ENCODE measurements around the gene USP47. TPM values are rescaled to one million over a fixed set of nuclear protein-coding genes. Genes with fewer than 3 reads are reported as not detected.

Gene USP47
- total and polyA plus RNA-seq, 2 of the 13 experiments (the other 11 are each of a cell fraction or from before 2014, with no cell fraction given) = 12.2 to 52.7 TPM

- H3K4me1 ChIP-seq (ENCODE audit: insufficient read depth, low read length) = peaks cover 9% of the 10 kb centered on the region; the same call in 1 of the 2 replicates
- H2AFZ ChIP-seq (ENCODE audit: low read length) = no peak overlapping the region
- no peaks in the 10 kb centered on the region for H3K79me2 ChIP-seq (ENCODE audit: insufficient read depth, low read length)
- no peaks in the 10 kb centered on the region for H3K36me3 ChIP-seq (replicated peaks in 1 of 2; ENCODE audit: control insufficient read depth in 1 of 2, insufficient read depth in 2 of 2, low read length in 2 of 2)
- H3K4me2 ChIP-seq (ENCODE audit: low read depth, low read length) = no peak overlapping the region
- H3K27me3 ChIP-seq (ENCODE audit: control insufficient read depth in 1 of 2, insufficient read depth in 2 of 2, low read length in 2 of 2) = peaks cover 1 to 21% of the 10 kb centered on the region in 2 experiments; a peak in 3 of 5 replicates
- TF ChIP-seq ZNF772 (CRISPR knock-in tag; IDR thresholded peaks at IDR 0.05) (no peak), BCLAF1 (IDR thresholded peaks at IDR 0.05) (no peak), ZFP1 (CRISPR knock-in tag; IDR thresholded peaks at IDR 0.05) (no peak), RFX5 (IDR thresholded peaks at IDR 0.05; ENCODE audit: low read depth, low read length) (no peak), THAP7 (CRISPR knock-in tag; IDR thresholded peaks at IDR 0.05) (no peak), ZNF740 (CRISPR knock-in tag; IDR thresholded peaks at IDR 0.05) (no peak), SKI (IDR thresholded peaks at IDR 0.05; ENCODE audit: partially characterized antibody) (no peak), HIVEP1 (CRISPR knock-in tag; IDR thresholded peaks at IDR 0.05) (no peak), ZNF674 (CRISPR knock-in tag; IDR thresholded peaks at IDR 0.05; ENCODE audit: low read depth) (no peak), ZSCAN22 (CRISPR knock-in tag; IDR thresholded peaks at IDR 0.05) (no peak), NCOR1 (IDR thresholded peaks at IDR 0.05; ENCODE audit: borderline replicate concordance, low read length) (no peak), ATRX (CRISPR knock-in tag; IDR thresholded peaks at IDR 0.05; ENCODE audit: borderline replicate concordance) (no peak), GATA4 (IDR thresholded peaks at IDR 0.05; ENCODE audit: borderline replicate concordance, low read depth) (no peak), SMARCE1 (IDR thresholded peaks at IDR 0.05; ENCODE audit: borderline replicate concordance) (no peak), ZNF576 (CRISPR knock-in tag; IDR thresholded peaks at IDR 0.05) (no peak), NCOA5 (CRISPR knock-in tag; IDR thresholded peaks at IDR 0.05) (no peak), ZNF713 (CRISPR knock-in tag; IDR thresholded peaks at IDR 0.05) (no peak), CEBPB (IDR thresholded peaks at IDR 0.05; ENCODE audit: borderline replicate concordance, low read depth, low read length) (no peak), ZNF563 (CRISPR knock-in tag; IDR thresholded peaks at IDR 0.05) (no peak), SAP130 (CRISPR knock-in tag; IDR thresholded peaks at IDR 0.05; ENCODE audit: low read depth) (no peak)
- DNase-seq (ENCODE audit: low spot score) = no peak
- in situ Hi-C loops (cut with HindIII; ENCODE audit: extremely low pct_ligation_motif_present, low pct_unique_long_range_greater_than_20kb) = no loop called here
- no peak overlapping the region for H3K9ac ChIP-seq (ENCODE audit: insufficient read depth, low read depth, low read length)
- BruUV-seq (replicated peaks) = no TSS peak
- no peak for FAIRE-seq
- H3K4me3 ChIP-seq (replicated peaks in 1 of 3; ENCODE audit: insufficient read depth in 1 of 3, low read depth in 2 of 3, low read length in 3 of 3) = no peak overlapping the region
- no peak overlapping the region for H3K27ac ChIP-seq (ENCODE audit: extremely low read length, insufficient read depth, low read length)
- H3K9me3 ChIP-seq (ENCODE audit: low read length) = no peaks in the 10 kb centered on the region
- WGBS (ENCODE audit: low lambda C conversion rate) = 40% methylated on average over 2 of the region's 2 CpGs
- intact Hi-C loops (cut with micrococcal nuclease; ENCODE audit: unreplicated experiment) = no loop called here
- ChIA-PET POLR2A (no interaction called here), CTCF (ENCODE audit: low intra/inter-chr PET ratio, low total read pairs) (no interaction called here)
- no peaks in the 10 kb centered on the region for H4K20me1 ChIP-seq (ENCODE audit: insufficient read depth, low read length)
- ATAC-seq = no peak
Observed at GRCh38 chr11:11982975-11983374, 141.2 kb downstream of the USP47 start.
